ENCODE results near the gene PCSK5. TPM values are rescaled to one million over a fixed set of nuclear protein-coding genes. Genes with fewer than 3 reads are reported as not detected.
"Not testable (repeated sequence)": the region's sequence is repeated elsewhere in the genome, so short reads cannot be mapped to it uniquely, and the experiment has no call there.

PCSK5 gene
- total and polyA plus RNA-seq, 4 donors = 0.58 to 3.6 (median 0.82) TPM

DNA sequence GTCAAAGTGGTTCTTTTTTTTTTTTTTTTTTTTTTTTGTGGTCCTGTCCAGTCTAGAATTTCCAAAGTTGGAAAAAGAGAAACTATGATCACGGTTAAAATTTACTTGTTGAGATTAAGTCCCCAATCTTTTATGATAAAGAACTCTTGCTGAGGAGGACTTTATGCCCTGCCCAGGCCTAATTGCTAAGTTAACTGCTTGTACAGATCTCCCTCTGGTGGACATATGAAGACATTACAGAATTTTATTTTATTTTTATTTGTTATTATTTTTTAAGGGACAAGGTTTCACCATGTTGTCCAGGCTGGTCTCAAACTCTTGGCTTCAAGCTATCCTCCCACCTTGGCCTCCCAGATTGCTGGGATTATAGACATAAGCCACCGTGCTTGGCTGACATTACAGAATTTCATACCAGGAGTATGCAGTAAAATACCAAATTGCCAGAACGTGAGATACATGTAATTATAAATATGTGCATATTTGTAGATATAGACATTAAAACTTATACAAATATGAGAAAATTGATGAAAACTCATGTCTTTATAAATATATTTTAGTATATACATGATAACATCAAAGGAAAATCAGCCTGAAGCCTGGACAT lies 412.6 kb downstream of the PCSK5 start:
- WGBS = 29% methylated on average over 3 of the region's 3 CpGs
- H3K4me1 ChIP-seq (ENCODE audit: control insufficient read depth in 4 of 4, insufficient read depth in 4 of 4, low read length in 3 of 4) = no peaks in the 10 kb centered on the region
- no peak overlapping the region for H3K4me3 ChIP-seq (ENCODE audit: low read depth in 1 of 3, low read length in 3 of 3)
- H3K36me3 ChIP-seq (ENCODE audit: control insufficient read depth in 4 of 4, insufficient read depth in 3 of 4, low read depth in 1 of 4, low read length in 3 of 4) = no peaks in the 10 kb centered on the region
- no peak overlapping the region for H3K9ac ChIP-seq (ENCODE audit: low read depth in 1 of 2, low read length in 2 of 2)
- no peak overlapping the region for H3K27ac ChIP-seq (ENCODE audit: low read depth in 1 of 2, low read length in 2 of 2)
- no peaks in the 10 kb centered on the region for H3K27me3 ChIP-seq (ENCODE audit: control insufficient read depth in 4 of 4, insufficient read depth in 4 of 4, low read length in 3 of 4)
- no peak for DNase-seq (ENCODE audit: low spot score)
- TF ChIP-seq NR2F2 (IDR thresholded peaks at IDR 0.05) (no peak), FOXA1 (IDR thresholded peaks at IDR 0.05) (no peak), RAD21 (IDR thresholded peaks at IDR 0.05) (peak; percentile 94 to 96)
- TF ChIP-seq, protein P1, sequence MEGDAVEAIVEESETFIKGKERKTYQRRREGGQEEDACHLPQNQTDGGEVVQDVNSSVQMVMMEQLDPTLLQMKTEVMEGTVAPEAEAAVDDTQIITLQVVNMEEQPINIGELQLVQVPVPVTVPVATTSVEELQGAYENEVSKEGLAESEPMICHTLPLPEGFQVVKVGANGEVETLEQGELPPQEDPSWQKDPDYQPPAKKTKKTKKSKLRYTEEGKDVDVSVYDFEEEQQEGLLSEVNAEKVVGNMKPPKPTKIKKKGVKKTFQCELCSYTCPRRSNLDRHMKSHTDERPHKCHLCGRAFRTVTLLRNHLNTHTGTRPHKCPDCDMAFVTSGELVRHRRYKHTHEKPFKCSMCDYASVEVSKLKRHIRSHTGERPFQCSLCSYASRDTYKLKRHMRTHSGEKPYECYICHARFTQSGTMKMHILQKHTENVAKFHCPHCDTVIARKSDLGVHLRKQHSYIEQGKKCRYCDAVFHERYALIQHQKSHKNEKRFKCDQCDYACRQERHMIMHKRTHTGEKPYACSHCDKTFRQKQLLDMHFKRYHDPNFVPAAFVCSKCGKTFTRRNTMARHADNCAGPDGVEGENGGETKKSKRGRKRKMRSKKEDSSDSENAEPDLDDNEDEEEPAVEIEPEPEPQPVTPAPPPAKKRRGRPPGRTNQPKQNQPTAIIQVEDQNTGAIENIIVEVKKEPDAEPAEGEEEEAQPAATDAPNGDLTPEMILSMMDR (IDR thresholded peaks at IDR 0.05; ENCODE audit: low read depth, low read length, missing input control) = peak; percentile 63
- no peaks in the 10 kb centered on the region for H3K9me3 ChIP-seq (ENCODE audit: control insufficient read depth in 4 of 4, low read length in 3 of 4)

DNA sequence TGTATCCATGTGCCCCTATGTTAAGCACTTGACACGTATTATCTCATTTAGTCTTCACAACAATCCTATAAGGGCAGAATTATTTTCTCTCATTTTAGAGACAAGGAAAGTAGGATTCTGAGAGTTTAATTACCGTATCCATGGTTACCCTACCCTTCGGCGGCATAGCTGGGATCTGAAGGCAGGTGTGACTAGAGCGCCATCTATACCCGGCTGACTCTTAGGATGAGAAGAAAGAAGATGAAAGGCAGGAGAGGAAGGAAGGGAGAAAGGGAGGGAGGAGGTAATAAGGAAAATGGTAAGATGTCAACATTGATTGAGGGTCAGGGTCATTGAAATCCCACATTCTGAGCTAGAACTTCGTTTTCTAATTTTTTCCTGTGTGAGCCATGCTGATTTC lies 416.6 kb downstream of the PCSK5 start:
- 57% methylated on average over 6 of the region's 7 CpGs for WGBS
- H3K27me3 ChIP-seq (ENCODE audit: control insufficient read depth in 4 of 4, insufficient read depth in 4 of 4, low read length in 3 of 4); H3K9ac ChIP-seq (ENCODE audit: low read depth in 1 of 2, low read length in 2 of 2); H3K36me3 ChIP-seq (ENCODE audit: control insufficient read depth in 4 of 4, insufficient read depth in 3 of 4, low read depth in 1 of 4, low read length in 3 of 4); H3K9me3 ChIP-seq (ENCODE audit: control insufficient read depth in 4 of 4, low read length in 3 of 4); H3K27ac ChIP-seq (ENCODE audit: low read depth in 1 of 2, low read length in 2 of 2); H3K4me1 ChIP-seq (ENCODE audit: control insufficient read depth in 4 of 4, insufficient read depth in 4 of 4, low read length in 3 of 4); DNase-seq (ENCODE audit: low spot score); H3K4me3 ChIP-seq (ENCODE audit: low read depth in 1 of 3, low read length in 3 of 3): not testable (repeated sequence)

DNA sequence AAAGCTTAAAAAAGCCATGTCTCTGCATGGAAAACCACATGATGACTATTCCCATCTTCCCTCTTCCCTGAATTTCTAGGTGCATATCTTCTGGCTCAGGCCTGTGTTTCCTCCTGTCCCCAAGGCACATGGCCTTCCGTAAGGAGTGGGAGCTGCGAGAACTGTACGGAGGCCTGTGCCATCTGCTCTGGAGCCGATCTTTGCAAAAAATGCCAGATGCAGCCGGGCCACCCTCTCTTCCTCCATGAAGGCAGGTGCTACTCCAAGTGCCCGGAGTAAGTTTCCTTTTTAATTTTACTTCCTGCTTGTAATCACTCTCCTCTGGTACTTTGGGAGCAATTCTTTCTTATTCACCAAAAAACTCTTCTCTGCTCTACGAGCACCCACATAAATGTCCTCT lies 420.1 kb downstream of the PCSK5 start:
- TF ChIP-seq, protein P2, sequence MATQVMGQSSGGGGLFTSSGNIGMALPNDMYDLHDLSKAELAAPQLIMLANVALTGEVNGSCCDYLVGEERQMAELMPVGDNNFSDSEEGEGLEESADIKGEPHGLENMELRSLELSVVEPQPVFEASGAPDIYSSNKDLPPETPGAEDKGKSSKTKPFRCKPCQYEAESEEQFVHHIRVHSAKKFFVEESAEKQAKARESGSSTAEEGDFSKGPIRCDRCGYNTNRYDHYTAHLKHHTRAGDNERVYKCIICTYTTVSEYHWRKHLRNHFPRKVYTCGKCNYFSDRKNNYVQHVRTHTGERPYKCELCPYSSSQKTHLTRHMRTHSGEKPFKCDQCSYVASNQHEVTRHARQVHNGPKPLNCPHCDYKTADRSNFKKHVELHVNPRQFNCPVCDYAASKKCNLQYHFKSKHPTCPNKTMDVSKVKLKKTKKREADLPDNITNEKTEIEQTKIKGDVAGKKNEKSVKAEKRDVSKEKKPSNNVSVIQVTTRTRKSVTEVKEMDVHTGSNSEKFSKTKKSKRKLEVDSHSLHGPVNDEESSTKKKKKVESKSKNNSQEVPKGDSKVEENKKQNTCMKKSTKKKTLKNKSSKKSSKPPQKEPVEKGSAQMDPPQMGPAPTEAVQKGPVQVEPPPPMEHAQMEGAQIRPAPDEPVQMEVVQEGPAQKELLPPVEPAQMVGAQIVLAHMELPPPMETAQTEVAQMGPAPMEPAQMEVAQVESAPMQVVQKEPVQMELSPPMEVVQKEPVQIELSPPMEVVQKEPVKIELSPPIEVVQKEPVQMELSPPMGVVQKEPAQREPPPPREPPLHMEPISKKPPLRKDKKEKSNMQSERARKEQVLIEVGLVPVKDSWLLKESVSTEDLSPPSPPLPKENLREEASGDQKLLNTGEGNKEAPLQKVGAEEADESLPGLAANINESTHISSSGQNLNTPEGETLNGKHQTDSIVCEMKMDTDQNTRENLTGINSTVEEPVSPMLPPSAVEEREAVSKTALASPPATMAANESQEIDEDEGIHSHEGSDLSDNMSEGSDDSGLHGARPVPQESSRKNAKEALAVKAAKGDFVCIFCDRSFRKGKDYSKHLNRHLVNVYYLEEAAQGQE (IDR thresholded peaks at IDR 0.05) = no peak
- TF ChIP-seq, protein P3, sequence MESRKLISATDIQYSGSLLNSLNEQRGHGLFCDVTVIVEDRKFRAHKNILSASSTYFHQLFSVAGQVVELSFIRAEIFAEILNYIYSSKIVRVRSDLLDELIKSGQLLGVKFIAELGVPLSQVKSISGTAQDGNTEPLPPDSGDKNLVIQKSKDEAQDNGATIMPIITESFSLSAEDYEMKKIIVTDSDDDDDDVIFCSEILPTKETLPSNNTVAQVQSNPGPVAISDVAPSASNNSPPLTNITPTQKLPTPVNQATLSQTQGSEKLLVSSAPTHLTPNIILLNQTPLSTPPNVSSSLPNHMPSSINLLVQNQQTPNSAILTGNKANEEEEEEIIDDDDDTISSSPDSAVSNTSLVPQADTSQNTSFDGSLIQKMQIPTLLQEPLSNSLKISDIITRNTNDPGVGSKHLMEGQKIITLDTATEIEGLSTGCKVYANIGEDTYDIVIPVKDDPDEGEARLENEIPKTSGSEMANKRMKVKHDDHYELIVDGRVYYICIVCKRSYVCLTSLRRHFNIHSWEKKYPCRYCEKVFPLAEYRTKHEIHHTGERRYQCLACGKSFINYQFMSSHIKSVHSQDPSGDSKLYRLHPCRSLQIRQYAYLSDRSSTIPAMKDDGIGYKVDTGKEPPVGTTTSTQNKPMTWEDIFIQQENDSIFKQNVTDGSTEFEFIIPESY (IDR thresholded peaks at IDR 0.05) = no peak
- TF ChIP-seq HNF4G (IDR thresholded peaks at IDR 0.05) (no peak), GABPA (IDR thresholded peaks at IDR 0.05 in 1 of 2, conservative IDR thresholded peaks at IDR 0.05 in 1 of 2) (no peak), RXRA (IDR thresholded peaks at IDR 0.05) (no peak), JUND (IDR thresholded peaks at IDR 0.05) (no peak), FOXA2 (IDR thresholded peaks at IDR 0.05) (no peak), FOXA1 (IDR thresholded peaks at IDR 0.05) (no peak), EGR1 (IDR thresholded peaks at IDR 0.05; ENCODE audit: low read depth in 2 of 2) (no peak), TAF1 (conservative IDR thresholded peaks at IDR 0.05) (no peak), NR2F2 (IDR thresholded peaks at IDR 0.05) (no peak), SP1 (IDR thresholded peaks at IDR 0.05) (no peak)
- TF ChIP-seq, protein P4, sequence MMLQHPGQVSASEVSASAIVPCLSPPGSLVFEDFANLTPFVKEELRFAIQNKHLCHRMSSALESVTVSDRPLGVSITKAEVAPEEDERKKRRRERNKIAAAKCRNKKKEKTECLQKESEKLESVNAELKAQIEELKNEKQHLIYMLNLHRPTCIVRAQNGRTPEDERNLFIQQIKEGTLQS (IDR thresholded peaks at IDR 0.05) = no peak
- TF ChIP-seq, protein P5, sequence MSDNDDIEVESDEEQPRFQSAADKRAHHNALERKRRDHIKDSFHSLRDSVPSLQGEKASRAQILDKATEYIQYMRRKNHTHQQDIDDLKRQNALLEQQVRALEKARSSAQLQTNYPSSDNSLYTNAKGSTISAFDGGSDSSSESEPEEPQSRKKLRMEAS (IDR thresholded peaks at IDR 0.05) = no peak
- TF ChIP-seq, protein P1 (IDR thresholded peaks at IDR 0.05; ENCODE audit: low read depth, low read length, missing input control) = no peak
- Histone ChIP-seq H3K9ac (ENCODE audit: low read depth in 1 of 2, low read length in 2 of 2) (no peak overlapping the region), H3K27ac (ENCODE audit: low read depth in 1 of 2, low read length in 2 of 2) (no peak overlapping the region), H3K36me3 (ENCODE audit: control insufficient read depth in 4 of 4, insufficient read depth in 3 of 4, low read depth in 1 of 4, low read length in 3 of 4) (no peaks in the 10 kb centered on the region), H3K9me3 (ENCODE audit: control insufficient read depth in 4 of 4, low read length in 3 of 4) (no peaks in the 10 kb centered on the region), H3K4me1 (ENCODE audit: control insufficient read depth in 4 of 4, insufficient read depth in 4 of 4, low read length in 3 of 4) (no peaks in the 10 kb centered on the region), H3K27me3 (ENCODE audit: control insufficient read depth in 4 of 4, insufficient read depth in 4 of 4, low read length in 3 of 4) (no peaks in the 10 kb centered on the region), H3K4me3 (ENCODE audit: low read depth in 1 of 3, low read length in 3 of 3) (no peak overlapping the region)
- 88% methylated on average over 7 of the region's 7 CpGs for whole genome bisulfite sequencing
- DNase-seq (ENCODE audit: low spot score) = no peak
